Inflammatory macrophage (primary cell): ENCODE data around the gene HAUS8.
A peak's percentile ranks its signal among the peaks of the same experiment; 100 is the strongest.
"Not testable (repeated sequence)": the region's sequence is repeated elsewhere in the genome, so short reads cannot be mapped to it uniquely, and the experiment has no call there.

ENCODE experiments used
- DNase-seq, 2 donors: peaks; one replicate each; pipeline ENCODE4 v3.0.0-alpha.2; 2020 to 2022

Gene HAUS8

DNA sequence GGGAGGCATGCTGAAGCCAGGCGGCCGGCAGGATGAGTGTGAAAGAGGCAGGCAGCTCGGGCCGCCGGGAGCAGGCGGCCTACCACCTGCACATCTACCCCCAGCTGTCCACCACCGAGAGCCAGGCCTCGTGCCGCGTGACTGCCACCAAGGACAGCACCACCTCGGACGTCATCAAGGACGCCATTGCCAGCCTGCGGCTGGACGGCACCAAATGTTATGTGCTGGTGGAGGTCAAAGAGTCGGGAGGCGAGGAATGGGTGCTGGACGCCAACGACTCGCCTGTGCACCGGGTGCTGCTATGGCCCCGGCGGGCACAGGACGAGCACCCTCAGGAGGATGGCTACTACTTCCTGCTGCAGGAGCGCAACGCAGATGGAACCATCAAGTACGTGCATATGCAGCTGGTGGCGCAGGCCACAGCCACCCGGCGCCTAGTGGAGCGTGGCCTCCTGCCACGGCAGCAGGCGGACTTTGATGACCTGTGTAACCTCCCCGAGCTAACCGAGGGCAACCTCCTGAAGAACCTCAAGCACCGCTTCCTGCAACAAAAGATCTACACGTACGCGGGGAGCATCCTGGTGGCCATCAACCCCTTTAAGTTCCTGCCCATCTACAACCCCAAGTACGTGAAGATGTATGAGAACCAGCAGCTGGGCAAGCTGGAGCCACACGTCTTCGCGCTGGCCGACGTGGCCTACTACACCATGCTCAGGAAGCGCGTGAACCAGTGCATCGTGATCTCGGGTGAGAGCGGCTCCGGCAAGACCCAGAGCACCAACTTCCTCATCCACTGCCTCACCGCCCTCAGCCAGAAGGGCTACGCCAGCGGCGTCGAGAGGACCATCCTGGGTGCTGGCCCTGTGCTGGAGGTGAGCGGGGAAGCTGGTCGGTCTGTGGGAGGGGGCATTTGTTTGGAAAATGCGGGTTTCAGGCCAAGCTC lies 26.7 kb upstream of the HAUS8 start:
- no peak for DNase-seq

GRCh38 chr19:17098326-17098725 lies 23.1 kb upstream of the HAUS8 start:
- DNase-seq = no peak

- peak; percentile 45 to 70 for DNase-seq
Observed at GRCh38 chr19:17097593-17098126, 22.4 kb upstream of the HAUS8 start.

GRCh38 chr19:17095141-17095919 lies 20.1 kb upstream of the HAUS8 start:
- peak; percentile 25 to 43 for DNase-seq

- DNase-seq = not testable (repeated sequence)
Observed at GRCh38 chr19:17094694-17095093, 19.4 kb upstream of the HAUS8 start.

- no peak for DNase-seq
Observed at GRCh38 chr19:17092696-17093095, 17.4 kb upstream of the HAUS8 start.

GRCh38 chr19:17091758-17092333 lies 16.6 kb upstream of the HAUS8 start:
- DNase-seq = peak; percentile 85 to 96

DNA sequence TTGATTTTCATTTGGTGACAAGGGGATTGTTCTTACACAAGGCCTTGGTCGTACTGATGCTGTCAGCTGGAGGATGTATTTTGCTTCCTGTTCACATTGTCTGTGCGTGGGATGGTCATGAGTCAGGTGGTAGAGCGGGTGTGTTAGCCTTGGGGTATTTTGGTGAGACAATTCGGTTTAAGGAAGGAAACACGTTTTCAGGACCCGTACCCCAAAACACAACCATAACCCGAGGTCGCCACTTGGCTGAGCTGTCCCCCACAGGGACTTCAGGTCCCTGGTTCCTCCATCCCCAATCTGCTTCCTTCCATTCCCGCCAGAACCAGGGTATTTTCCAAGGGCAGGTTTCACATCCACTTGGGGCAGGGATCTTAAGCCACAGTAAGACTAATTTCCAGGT lies 15.3 kb upstream of the HAUS8 start:
- DNase-seq = peak; percentile 90 to 95

- DNase-seq = no peak
Observed at GRCh38 chr19:17088552-17088951, 13.3 kb upstream of the HAUS8 start.

DNA sequence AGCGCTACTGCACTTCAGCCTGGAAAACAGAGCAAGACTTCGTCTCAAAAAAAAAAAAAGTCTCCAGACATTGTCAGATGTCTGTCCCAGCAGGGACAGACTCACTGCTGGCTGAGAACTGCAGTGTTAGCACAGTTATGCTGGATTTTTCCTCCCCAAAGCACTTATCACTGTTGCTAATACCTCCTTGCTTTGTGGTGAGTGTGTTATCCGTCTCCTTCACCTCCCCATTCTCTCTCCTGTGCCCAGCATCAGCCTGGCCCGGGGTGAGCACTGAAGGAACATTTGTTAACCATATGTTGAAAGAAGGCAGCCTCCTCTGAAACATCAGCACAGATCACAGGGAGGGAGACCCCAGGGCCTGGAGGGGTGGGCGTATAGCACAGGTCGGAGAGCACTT lies 11.6 kb upstream of the HAUS8 start:
- DNase-seq = no peak

DNA sequence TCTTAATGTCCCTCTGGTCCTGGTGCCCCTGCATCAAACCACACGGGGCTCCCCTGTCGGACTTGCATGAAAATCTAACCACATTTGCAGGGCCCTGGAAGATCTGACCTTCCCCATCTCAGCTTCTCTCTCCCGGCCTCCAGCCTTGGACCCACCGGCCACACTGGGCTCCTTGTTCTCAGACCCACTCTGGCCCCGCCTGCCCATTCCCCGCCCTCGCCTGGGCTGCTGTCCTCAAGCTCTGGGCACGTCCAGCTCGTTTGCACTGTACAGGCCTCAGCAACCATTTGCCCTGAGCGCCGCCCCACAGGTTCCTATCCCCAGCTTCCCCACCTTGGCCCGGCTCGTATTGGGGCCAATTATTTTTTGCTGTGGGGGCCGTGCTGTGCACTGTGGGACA lies 10.9 kb upstream of the HAUS8 start:
- no peak for DNase-seq

GRCh38 chr19:17081672-17082630 lies 6.7 kb upstream of the HAUS8 start:
- peak in 1 of 2 donors; percentile 52 for DNase-seq

DNA sequence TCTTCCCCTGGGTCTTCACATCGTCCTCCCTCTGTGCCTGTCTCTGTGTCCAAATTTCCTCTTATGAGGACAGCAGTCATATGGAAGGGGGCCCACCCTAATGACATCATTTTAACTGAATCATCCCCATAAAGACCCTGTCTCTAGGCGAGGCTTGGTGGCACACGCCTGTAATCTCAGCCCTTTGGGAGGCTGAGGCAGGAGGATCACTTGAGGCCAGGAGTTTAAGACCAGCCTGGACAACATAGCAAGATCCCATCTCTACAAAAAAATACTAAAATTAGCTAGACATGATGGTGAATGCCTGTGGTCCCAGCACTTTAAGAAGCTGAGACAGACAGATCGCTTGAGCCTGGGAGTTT lies 5.2 kb upstream of the HAUS8 start:
- no peak for DNase-seq

DNA sequence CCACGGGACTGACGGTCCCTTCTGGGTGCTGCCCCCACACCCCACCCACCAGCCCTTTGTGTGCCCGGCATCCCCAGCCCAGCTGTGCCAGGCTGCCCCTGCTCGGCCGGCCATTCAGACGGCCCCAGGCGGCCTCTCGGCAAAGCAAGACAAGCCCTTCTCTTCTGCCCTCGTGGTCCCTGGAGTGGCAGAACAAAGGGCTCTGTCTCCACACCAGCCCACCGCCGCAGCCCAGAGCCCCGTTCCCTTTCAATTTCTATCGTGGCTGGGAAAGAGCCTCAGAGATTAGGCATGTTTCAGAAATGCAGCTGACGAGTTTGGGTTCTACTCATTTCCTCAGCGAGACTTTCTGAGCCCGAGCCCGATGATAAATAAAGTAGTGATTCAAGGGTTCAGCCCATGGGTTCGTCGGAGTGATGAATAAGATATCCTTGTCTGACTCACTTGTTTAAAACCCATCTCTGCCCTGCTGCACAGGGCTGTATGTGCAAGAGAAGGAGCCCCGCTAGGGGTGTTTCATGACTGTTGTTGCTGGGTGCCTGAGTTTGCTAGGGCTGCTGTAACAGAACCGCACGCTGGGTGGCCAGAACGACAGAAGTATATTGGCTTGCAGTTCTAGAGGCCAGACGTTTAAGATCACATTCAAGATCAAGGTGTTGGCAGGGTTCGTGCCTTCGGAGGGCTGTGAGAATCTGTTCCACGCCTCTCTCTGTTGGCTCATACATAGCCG lies 4.6 kb upstream of the HAUS8 start:
- peak; percentile 56 to 71 for DNase-seq

DNA sequence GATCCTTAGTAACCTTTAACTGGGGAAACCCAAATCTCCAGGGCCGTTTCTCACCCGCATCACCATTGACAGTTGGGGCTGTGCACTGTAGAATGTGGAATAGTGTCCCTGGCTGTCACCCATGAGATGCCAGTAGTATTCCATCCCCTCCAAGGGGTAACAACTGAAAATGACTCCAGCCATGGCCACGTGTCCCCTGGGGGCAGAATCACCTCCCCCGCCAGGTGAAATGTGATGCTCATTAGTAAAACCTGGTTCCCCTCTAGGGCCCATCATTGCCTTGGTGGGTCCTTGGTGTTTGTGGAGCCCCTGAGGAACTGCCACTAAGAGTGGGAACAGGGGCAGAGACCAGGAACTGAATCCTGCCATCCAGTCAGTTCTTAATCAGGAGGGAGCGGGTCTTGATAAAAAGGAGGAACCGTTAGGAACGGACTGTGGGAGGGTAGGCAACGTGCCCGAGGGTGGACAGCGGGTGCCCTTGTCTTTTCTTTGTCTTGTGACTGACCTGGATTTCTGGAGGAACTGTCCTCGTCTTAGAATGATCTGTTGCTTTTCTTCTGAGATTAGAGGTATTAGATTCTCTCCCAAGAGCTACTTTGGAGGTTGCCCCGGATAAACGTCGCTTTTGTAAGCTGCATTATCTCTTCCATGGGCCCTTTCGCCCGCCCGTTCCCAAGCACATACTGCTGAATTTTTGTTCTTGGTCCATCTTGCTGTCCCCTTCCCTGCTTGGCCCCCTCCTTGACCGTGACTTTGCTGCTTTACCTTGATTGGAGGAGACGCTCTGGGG lies 3.9 kb upstream of the HAUS8 start:
- DNase-seq = peak; percentile 69 to 86

DNA sequence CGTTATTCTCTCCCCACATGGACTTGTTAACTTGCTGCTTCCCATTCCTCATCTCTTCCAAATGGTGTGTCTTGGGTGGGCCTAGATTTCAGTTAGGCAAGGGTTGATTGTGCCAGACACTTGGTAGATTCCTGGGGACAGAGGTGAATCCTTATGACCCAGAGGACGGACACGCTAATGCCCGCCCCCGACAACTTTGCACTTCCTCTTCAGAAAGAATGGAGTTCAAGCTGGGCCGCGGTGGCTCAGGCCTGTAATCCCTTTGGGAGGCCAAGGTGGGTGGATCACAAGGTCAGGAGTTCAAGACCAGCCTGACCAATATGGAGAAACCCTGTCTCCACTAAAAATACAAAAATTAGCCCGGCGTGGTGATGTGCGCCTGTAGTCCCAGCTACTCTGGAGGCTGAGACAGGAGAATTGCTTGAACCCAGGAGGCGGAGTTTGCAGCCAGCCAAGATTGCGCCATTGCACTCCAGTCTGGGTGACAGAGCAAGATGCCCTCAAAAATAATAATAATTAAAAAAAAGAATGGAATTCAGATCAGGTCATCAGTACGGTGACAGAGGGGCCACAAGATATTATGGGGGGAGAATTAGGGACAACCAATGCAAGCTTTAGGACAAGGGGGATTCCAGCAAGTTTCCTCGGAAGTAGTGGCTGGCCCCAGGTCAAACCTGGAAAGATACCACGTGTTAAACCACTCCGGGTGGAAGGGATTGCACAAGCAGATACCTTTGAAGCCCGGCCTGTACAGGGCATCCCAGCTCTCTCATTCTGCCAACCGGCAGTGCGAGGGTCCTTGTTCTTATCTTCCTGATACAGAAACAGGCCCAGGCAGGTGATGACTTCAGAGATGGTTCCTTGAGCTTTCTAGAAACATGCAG lies 3.0 kb upstream of the HAUS8 start:
- peak; percentile 88 to 97 for DNase-seq

DNA sequence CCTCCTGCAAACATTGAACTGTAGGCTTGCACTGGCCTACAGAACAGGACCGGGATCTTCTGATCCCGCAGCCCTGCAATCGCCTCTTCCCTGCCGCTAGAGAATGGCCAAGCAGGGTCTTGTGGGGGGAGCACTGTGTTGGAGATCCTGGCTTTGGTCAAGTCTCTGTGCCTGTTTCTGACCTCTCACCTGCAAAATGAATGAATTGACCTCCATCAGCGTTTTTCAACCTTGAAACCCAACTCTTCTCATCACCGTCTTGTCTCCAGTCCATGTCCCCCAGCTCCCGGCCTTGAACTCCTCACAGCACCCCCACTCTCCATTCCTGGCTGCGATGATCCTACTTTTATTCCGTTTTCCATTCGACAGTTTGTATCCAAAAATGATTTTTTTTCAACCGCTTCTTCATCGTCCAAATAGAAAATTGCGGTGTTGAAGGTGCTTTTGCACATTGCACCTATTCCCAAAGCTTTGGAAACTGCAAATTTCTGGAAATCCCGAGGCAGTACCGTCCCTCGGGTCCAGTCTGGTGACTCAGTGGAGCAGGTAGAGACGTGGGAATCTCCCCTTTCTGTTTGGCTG lies 2.3 kb upstream of the HAUS8 start:
- DNase-seq = no peak

GRCh38 chr19:17076543-17076991 lies 1.3 kb upstream of the HAUS8 start:
- DNase-seq = peak in 1 of 2 donors; percentile 49
